Measurements from ENCODE around the gene PMF1. TPM values are rescaled to one million over a fixed set of nuclear protein-coding genes. Genes with fewer than 3 reads are reported as not detected.
A peak's percentile ranks its signal among the peaks of the same experiment; 100 is the strongest.

The PMF1 gene
- total RNA-seq, 1 experiment from 2014 or later: 96.6 TPM

GRCh38 chr1:156284112-156284511 lies 71.3 kb downstream of the PMF1 start, which contains the start of gene TMEM79:
Gene TMEM79, plus strand, starts transcription at chr1:156284325. Its CDS starts 902 bp downstream, at chr1:156285227.
- H3K4me1 ChIP-seq (ENCODE audit: insufficient read depth, low read length, poor library complexity, severe bottlenecking): peaks cover 8% of the 10 kb centered on the region
- no peaks in the 10 kb centered on the region for H3K27me3 ChIP-seq (replicated peaks; ENCODE audit: insufficient read depth, low read depth, low read length, poor library complexity)
- ChIA-PET POLR2A (ENCODE audit: low non-redundant PET) (no interaction called here), CTCF (no interaction called here)
- peaks cover 14% of the 10 kb centered on the region for H3K36me3 ChIP-seq (ENCODE audit: insufficient read depth, low read length, poor library complexity, severe bottlenecking)
- no peaks in the 10 kb centered on the region for H3K9me3 ChIP-seq (ENCODE audit: low read depth, low read length, poor library complexity, severe bottlenecking)
- BruUV-seq (replicated peaks): no TSS peak
- DNase-seq (ENCODE audit: low spot score): no peak
- H3K27ac ChIP-seq (ENCODE audit: low read depth, low read length, poor library complexity, severe bottlenecking): peak within 1 kb of the TSS; percentile 97
- H3K4me3 ChIP-seq (ENCODE audit: low read depth, low read length, poor library complexity, severe bottlenecking): peak within 1 kb of the TSS; percentile 81
- TF ChIP-seq CTCF (conservative IDR thresholded peaks at IDR 0.05; ENCODE audit: low read depth, low read length): no peak
- TF ChIP-seq EZH2 (IDR thresholded peaks at IDR 0.05; ENCODE audit: borderline replicate concordance, low read depth, low read length, poor library complexity, severe bottlenecking): no peak
- intact Hi-C loops (cut with micrococcal nuclease; ENCODE audit: unreplicated experiment): no loop called here

GRCh38 chr1:156284757-156285156 lies 72.0 kb downstream of the PMF1 start:
- H3K27me3 ChIP-seq (replicated peaks; ENCODE audit: insufficient read depth, low read depth, low read length, poor library complexity): no peaks in the 10 kb centered on the region
- H3K4me1 ChIP-seq (ENCODE audit: insufficient read depth, low read length, poor library complexity, severe bottlenecking): peaks cover 8% of the 10 kb centered on the region
- H3K9me3 ChIP-seq (ENCODE audit: low read depth, low read length, poor library complexity, severe bottlenecking): no peaks in the 10 kb centered on the region
- TF ChIP-seq EZH2 (IDR thresholded peaks at IDR 0.05; ENCODE audit: borderline replicate concordance, low read depth, low read length, poor library complexity, severe bottlenecking): no peak
- TF ChIP-seq CTCF (conservative IDR thresholded peaks at IDR 0.05; ENCODE audit: low read depth, low read length): no peak
- ChIA-PET CTCF (no interaction called here), POLR2A (ENCODE audit: low non-redundant PET) (no interaction called here)
- BruUV-seq (replicated peaks): no TSS peak
- intact Hi-C loops (cut with micrococcal nuclease; ENCODE audit: unreplicated experiment): no loop called here
- H3K4me3 ChIP-seq (ENCODE audit: low read depth, low read length, poor library complexity, severe bottlenecking): no peak overlapping the region
- DNase-seq (ENCODE audit: low spot score): no peak
- H3K36me3 ChIP-seq (ENCODE audit: insufficient read depth, low read length, poor library complexity, severe bottlenecking): peaks cover 7% of the 10 kb centered on the region
- no peak overlapping the region for H3K27ac ChIP-seq (ENCODE audit: low read depth, low read length, poor library complexity, severe bottlenecking)

GRCh38 chr1:156285437-156285836 lies 72.6 kb downstream of the PMF1 start:
- ChIA-PET POLR2A (ENCODE audit: low non-redundant PET) (no interaction called here), CTCF (no interaction called here)
- H3K4me3 ChIP-seq (ENCODE audit: low read depth, low read length, poor library complexity, severe bottlenecking): no peak overlapping the region
- no peak overlapping the region for H3K27ac ChIP-seq (ENCODE audit: low read depth, low read length, poor library complexity, severe bottlenecking)
- no peak for TF ChIP-seq CTCF (conservative IDR thresholded peaks at IDR 0.05; ENCODE audit: low read depth, low read length)
- no peak for TF ChIP-seq EZH2 (IDR thresholded peaks at IDR 0.05; ENCODE audit: borderline replicate concordance, low read depth, low read length, poor library complexity, severe bottlenecking)
- no TSS peak for BruUV-seq (replicated peaks)
- peaks cover under 1% of the 10 kb centered on the region for H3K36me3 ChIP-seq (ENCODE audit: insufficient read depth, low read length, poor library complexity, severe bottlenecking)
- intact Hi-C loops (cut with micrococcal nuclease; ENCODE audit: unreplicated experiment): no loop called here
- no peaks in the 10 kb centered on the region for H3K9me3 ChIP-seq (ENCODE audit: low read depth, low read length, poor library complexity, severe bottlenecking)
- no peak for DNase-seq (ENCODE audit: low spot score)
- no peaks in the 10 kb centered on the region for H3K27me3 ChIP-seq (replicated peaks; ENCODE audit: insufficient read depth, low read depth, low read length, poor library complexity)
- peaks cover 8% of the 10 kb centered on the region for H3K4me1 ChIP-seq (ENCODE audit: insufficient read depth, low read length, poor library complexity, severe bottlenecking)

Data from A673 (cell line).